ENCODE data around the gene NMRAL1.

- TF ChIP-seq GATA2 (IDR thresholded peaks at IDR 0.05; ENCODE audit: low read depth, low read length) (no peak), GATA3 (IDR thresholded peaks at IDR 0.05; ENCODE audit: low read depth, low read length) (no peak)
These were observed 2.6 kb downstream of the NMRAL1 start for GRCh38 chr16:4471869-4472268.

Measured in SH-SY5Y (cell line).